NCI-H2196 (cell line): Measurements from ENCODE around the gene NLRP10.
A peak's percentile ranks its signal among the peaks of the same experiment; 100 is the strongest.

Experiments
- DNase-seq: peaks from one replicate; lab custom pipeline; 2025; ENCODE audit not compliant: unreplicated experiment; lab: John Stamatoyannopoulos, UW

NLRP10 gene

GRCh38 chr11:7974668-7975067 is 9.4 kb upstream of the NLRP10 start:
- DNase-seq = no peak

- no peak for DNase-seq
Measured at GRCh38 chr11:7973011-7973410, 7.8 kb upstream of the NLRP10 start.

DNA sequence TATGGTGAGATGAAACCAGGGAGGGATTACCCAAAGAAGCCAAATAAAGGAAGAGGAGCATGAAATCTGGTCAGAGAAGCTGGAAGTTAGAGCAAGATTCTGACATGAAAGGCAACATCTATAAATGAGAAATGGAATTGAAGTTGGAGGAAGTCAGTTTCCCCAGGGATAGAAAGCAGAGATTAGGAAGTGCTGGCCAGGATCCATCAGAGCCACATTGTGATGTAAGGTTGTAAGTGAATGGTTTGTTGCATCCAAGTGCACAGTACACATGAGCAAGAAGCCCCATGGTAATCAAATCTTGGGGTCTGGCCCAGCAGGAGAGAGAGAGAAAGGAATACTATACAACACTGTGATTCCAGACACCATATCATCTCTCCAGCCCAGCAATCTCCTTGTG is 6.6 kb upstream of the NLRP10 start:
- no peak for DNase-seq

DNA sequence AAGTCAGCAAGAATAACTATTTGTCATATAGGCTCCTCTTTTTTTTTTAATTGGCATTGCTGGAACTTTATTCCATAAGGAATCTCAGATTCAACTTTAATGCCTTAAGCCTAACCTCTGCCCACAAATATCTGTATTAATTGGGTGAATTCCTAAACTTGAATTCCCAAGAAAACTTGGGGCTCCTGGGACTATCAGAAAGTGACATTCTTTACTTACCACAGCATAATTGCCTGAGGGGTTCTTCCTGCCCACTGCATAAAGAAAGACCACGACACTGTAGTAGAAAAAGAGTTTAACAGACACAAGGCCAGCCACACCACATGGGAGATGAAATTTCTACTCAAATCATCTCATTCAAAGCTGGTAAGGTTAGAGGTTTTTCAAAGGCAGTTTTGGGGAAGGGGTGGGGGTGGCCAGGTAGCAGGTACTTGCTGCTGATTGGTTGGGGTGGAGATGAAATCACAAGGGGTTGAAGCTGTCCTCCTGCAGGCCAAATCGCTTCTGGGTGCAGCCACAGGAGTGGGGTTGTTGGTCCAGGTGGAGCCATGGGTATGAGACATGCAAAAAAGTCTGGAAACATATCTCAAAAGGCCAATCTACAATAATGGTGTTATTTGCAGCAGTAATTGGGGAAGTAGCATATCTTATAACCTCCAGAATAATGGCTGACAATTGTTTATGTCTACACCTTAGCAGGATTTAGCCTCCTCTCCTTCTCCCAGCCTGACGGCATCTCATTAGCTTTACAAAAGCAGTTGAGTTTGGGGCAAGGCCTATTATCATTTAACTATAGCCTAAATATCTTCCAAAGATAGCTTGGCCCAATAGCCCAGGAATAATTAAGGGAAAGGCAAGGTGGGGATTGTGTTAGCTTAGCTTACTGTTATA is 4.8 kb upstream of the NLRP10 start:
- no peak for DNase-seq

DNA sequence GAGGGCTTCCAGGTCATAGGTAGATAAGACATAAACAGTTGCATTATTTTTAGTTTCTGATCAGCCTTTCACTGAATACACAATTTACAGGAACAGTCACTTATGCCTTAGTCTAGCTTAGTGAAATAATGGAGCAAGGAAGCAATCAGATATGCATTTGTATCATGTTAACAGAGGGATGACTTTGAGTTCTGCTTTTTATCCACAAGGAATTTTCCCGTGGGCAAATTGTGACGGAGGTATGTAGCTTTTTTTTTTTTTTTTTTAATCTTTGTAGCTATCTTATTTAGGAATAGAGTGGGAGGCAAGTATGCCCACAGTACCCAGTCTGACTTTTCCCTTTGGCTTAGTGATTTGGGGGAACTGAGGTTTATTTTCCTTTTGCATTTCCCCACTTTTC is 3.4 kb upstream of the NLRP10 start:
- no peak for DNase-seq

GRCh38 chr11:7967826-7968225 is 2.6 kb upstream of the NLRP10 start:
- no peak for DNase-seq

GRCh38 chr11:7967097-7967496 is 1.9 kb upstream of the NLRP10 start:
- DNase-seq = no peak

DNA sequence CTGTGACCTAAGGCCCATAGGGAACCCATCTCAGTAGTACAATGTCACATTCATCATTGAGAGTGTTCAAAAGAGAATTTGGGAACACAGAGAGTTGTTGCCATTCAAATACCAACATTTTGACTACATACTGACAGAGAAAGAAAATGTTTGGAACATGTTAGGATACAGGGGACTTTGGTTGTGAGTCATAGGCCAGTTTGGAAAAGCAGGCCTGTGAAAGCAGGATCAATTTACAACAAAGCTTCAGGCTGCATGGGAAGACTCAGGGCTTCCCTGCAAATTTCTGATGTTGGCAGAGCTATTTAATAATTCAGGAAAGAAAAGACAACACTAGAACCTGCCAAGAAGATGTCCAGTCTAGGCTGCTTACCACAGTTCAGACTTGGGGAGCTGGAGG is 374 bp downstream of the NLRP10 start:
- DNase-seq = no peak

- no peak for DNase-seq
Measured at GRCh38 chr11:7964261-7964660, 986 bp downstream of the NLRP10 start.

- DNase-seq = no peak
Measured at GRCh38 chr11:7955191-7955590, 10.1 kb downstream of the NLRP10 start.

- no peak for DNase-seq
Measured at GRCh38 chr11:7949934-7950333, 15.3 kb downstream of the NLRP10 start.

GRCh38 chr11:7944123-7944522 is 21.1 kb downstream of the NLRP10 start:
- DNase-seq = no peak

GRCh38 chr11:7941608-7942007 is 23.6 kb downstream of the NLRP10 start, which contains the start of gene OR10A3:
Gene OR10A3 (minus strand): TSS chr11:7941708. CDS start chr11:7939520, 2,188 bp downstream.
- DNase-seq = no peak

GRCh38 chr11:7941146-7941545 is 24.1 kb downstream of the NLRP10 start:
- no peak for DNase-seq

- DNase-seq = peak; percentile 2
Measured at GRCh38 chr11:7936615-7937014, 28.6 kb downstream of the NLRP10 start.

DNA sequence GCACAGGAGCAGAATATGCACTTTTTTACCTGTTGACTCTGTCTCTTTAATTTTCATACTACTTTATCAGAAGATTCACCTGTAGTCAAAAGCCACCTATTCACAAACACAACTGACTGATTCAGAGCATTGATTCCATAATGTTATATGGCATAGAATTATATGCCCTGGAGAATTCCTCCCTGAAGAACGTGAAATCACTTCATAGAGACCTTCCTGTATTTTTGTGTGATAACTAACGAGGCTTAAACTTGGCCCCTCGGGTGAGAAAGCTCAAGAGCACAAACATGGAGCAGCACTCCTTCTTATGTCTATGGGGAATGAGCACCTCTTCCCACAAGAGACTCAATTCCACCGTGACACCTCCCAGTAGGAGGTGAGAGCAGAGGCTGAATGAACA is 34.1 kb downstream of the NLRP10 start, which contains the start of gene OR10A6:
TSS of gene OR10A6 (minus strand) at position 101 of the 400 bp plus-strand sequence. CDS start 2,606 bp downstream, outside the sequence.
- no peak for DNase-seq

GRCh38 chr11:7927635-7928034 is 37.6 kb downstream of the NLRP10 start:
- no peak for DNase-seq

GRCh38 chr11:7924536-7924935 is 40.7 kb downstream of the NLRP10 start:
- no peak for DNase-seq

DNA sequence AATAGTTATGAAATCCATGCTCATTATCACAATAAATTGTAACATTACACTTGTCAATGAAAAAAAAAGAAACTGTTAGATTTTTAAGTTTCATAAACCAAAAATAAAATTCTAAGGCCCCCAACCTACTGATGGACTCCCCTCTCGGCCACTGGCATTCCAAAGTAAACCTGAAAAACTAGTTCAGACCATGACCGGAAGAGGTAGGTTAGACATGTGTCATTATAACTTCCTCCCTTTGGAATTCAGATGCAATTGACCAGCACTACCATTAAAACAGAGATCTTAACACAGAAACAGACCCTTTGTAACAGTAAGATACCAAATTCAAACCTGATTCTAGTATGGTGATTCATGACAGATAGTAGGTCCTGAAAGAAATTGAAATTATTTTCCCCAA is 47.1 kb downstream of the NLRP10 start:
- DNase-seq = no peak
